AG04450 (cell line): Measurements from ENCODE around the gene CNTNAP2. TPM values are rescaled to one million over a fixed set of nuclear protein-coding genes. Genes with fewer than 3 reads are reported as not detected.

Experiments
- CTCF ChIA-PET: fragments of 300-600, 350-600 bp; formaldehyde crosslinking; extraction: SDS; loops from one replicate; lab custom pipeline; 2022; ENCODE audit warnings: antibody characterized with exemption, inconsistent platforms; lab: Charles Lee
- POLR2A ChIA-PET: fragments of 350-600 bp; formaldehyde crosslinking; extraction: SDS; loops from one replicate; lab custom pipeline; 2021; ENCODE audit warnings: antibody characterized with exemption, inconsistent platforms; lab: Yijun Ruan, JAX
- DNase-seq: peaks from one replicate; pipeline ENCODE4 v3.0.0-alpha.2; 2011; ENCODE audit warnings: low read depth, low spot score
- H3K27ac ChIP-seq: one replicate; pipeline ENCODE4 v1.5.1; 2012; ENCODE audit warnings: low read depth, low read length, control low read depth
- H3K27me3 ChIP-seq: one replicate; pipeline ENCODE4 v1.6.0; 2012; ENCODE audit warnings: low read length; ENCODE audit not compliant: control insufficient read depth, insufficient read depth
- H3K4me3 ChIP-seq: 2 replicates; pipeline ENCODE4 v1.5.1; 2011; ENCODE audit warnings: mild to moderate bottlenecking, low read depth, low read length, control low read depth
- H3K9me3 ChIP-seq: 2 replicates; pipeline ENCODE4 v1.5.1; 2012; ENCODE audit warnings: low read length; ENCODE audit not compliant: control insufficient read depth, insufficient read depth
- CTCF ChIP-seq: IDR thresholded peaks from 2 replicates; pipeline ENCODE4 v1.5.1; 2011; ENCODE audit warnings: low read depth, low read length, control low read depth, inconsistent platforms
- polyA plus RNA-seq: library from polyadenylated mRNA; depleted of rRNA; stranded (reverse); fragments of >200 nt; gene quantifications from 2 replicates; pipeline ENCODE4 v1.2.3, GENCODE V29; 2011

The CNTNAP2 gene
- polyA plus RNA-seq, 1 experiment = not detected

GRCh38 chr7:146262527-146262926 lies 145.9 kb downstream of the CNTNAP2 start:
- POLR2A ChIA-PET = no interaction called here
- no peak for DNase-seq

GRCh38 chr7:146276888-146277287 lies 160.3 kb downstream of the CNTNAP2 start:
- ChIA-PET CTCF (no interaction called here), POLR2A (no interaction called here)
- no peak for DNase-seq
- Histone ChIP-seq H3K4me3 (no peak overlapping the region), H3K27me3 (no peaks in the 10 kb centered on the region), H3K9me3 (peaks cover 8% of the 10 kb centered on the region; the same call in 1 of the 2 replicates), H3K27ac (no peak overlapping the region)
- no peak for TF ChIP-seq CTCF

More at GRCh38 chr7:146262527-146262926, 145.9 kb downstream of the CNTNAP2 start:
- Histone ChIP-seq H3K27me3 (no peaks in the 10 kb centered on the region), H3K4me3 (no peak overlapping the region), H3K27ac (no peak overlapping the region), H3K9me3 (peaks cover 17% of the 10 kb centered on the region)
- CTCF ChIA-PET = no interaction called here
- TF ChIP-seq CTCF = no peak

GRCh38 chr7:146285418-146285817 lies 168.8 kb downstream of the CNTNAP2 start:
- no peak overlapping the region for H3K4me3 ChIP-seq
- DNase-seq = no peak
- H3K9me3 ChIP-seq = peaks cover 15% of the 10 kb centered on the region
- H3K27ac ChIP-seq = no peak overlapping the region
- ChIA-PET CTCF (no interaction called here), POLR2A (no interaction called here)
- TF ChIP-seq CTCF = no peak
- H3K27me3 ChIP-seq = no peaks in the 10 kb centered on the region

GRCh38 chr7:146290746-146291145 lies 174.1 kb downstream of the CNTNAP2 start:
- CTCF ChIA-PET = no interaction called here
- DNase-seq = no peak
- no peaks in the 10 kb centered on the region for H3K27me3 ChIP-seq
- H3K9me3 ChIP-seq = peaks cover 7% of the 10 kb centered on the region
- H3K27ac ChIP-seq = no peak overlapping the region
- no peak for TF ChIP-seq CTCF
- POLR2A ChIA-PET = no interaction called here
- H3K4me3 ChIP-seq = no peak overlapping the region

GRCh38 chr7:146291900-146292299 lies 175.3 kb downstream of the CNTNAP2 start:
- Histone ChIP-seq H3K27ac (no peak overlapping the region), H3K9me3 (peaks cover 7% of the 10 kb centered on the region), H3K27me3 (no peaks in the 10 kb centered on the region), H3K4me3 (no peak overlapping the region)
- CTCF ChIA-PET = no interaction called here
- no peak for TF ChIP-seq CTCF
- POLR2A ChIA-PET = no interaction called here
- DNase-seq = no peak
